ENCODE results near the gene CCR5AS.

DNA sequence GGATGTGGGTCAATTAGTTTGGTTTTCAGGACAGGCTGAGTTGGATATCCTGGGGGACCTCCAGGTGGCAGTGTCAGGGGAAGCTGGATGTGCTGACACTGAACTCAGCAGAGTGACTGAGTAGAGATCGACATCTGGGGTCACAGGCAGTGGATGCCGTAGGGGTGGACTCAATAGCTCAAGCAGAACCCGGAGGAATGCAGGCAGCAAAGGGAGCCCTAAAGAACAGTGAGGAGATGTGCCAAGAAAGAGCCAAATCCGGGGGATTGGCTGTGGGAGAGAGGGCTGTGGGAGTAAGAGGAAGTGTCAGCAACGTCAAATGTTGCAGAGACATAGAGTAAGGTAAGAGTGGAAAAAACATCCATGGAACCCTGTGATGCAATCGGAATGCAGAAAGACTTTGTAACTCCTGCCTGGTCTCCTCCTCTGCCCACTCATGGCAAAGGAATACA lies 11.6 kb downstream of the CCR5AS start:
- no peak for TF ChIP-seq EZH2phosphoT487 (IDR thresholded peaks at IDR 0.05; ENCODE audit: insufficient read depth, low read depth)
- TF ChIP-seq EZH2 (IDR thresholded peaks at IDR 0.05; ENCODE audit: insufficient read depth, poor library complexity, severe bottlenecking): no peak

Measured in GM23248 (cell line).